Islet precursor cell (in vitro differentiated cells): ENCODE data around the gene ARHGAP18.

Experiments
- DNase-seq: peaks from one replicate; pipeline ENCODE4 v3.0.0-alpha.2; 2018

ARHGAP18 gene

DNA sequence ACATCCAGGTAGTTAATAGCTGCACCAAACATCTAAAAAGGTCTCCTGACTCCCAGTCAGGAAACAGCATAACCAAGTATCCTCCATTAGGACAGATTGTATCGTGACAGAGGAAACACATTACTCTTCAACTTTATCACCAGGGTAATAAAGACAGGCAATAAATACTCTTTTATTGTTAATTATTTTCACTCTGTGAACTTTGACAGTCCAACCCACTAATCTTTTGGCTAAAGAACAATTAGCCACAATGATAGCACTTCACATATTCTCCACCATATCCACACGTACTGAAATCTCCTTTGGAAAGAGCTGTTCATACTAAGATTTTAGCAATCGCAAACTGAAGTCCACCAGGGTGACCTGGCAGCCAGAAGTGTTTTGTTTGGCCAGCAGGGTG lies 46.4 kb downstream of the ARHGAP18 start:
- no peak for DNase-seq

DNA sequence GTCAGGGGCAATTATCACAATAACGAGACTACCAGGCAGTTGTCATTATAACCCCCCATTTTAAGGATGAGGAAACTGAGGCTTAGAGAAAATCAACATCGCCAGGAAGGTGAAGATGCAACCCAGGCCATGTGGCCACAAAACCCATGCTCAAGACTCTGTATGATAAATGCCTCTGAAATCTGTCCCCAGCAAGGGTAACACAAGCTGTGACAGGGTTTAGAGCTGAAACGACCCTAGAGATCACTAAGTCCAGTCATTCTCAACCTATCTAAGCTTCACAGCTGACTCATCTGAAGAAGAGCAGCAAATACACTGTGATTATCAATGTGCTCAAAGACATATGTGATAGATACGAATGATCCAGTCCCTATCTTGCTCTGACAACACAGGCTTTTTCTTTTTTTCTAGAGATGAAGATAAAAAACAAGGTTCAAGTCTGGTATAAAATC lies 47.0 kb downstream of the ARHGAP18 start:
- no peak for DNase-seq

GRCh38 chr6:129662406-129662766 lies 47.6 kb downstream of the ARHGAP18 start:
- DNase-seq, result no peak

- DNase-seq, result no peak
These were observed 48.2 kb downstream of the ARHGAP18 start for GRCh38 chr6:129661536-129662405.

- DNase-seq, result no peak
These were observed 49.7 kb downstream of the ARHGAP18 start for GRCh38 chr6:129660346-129660676.

DNA sequence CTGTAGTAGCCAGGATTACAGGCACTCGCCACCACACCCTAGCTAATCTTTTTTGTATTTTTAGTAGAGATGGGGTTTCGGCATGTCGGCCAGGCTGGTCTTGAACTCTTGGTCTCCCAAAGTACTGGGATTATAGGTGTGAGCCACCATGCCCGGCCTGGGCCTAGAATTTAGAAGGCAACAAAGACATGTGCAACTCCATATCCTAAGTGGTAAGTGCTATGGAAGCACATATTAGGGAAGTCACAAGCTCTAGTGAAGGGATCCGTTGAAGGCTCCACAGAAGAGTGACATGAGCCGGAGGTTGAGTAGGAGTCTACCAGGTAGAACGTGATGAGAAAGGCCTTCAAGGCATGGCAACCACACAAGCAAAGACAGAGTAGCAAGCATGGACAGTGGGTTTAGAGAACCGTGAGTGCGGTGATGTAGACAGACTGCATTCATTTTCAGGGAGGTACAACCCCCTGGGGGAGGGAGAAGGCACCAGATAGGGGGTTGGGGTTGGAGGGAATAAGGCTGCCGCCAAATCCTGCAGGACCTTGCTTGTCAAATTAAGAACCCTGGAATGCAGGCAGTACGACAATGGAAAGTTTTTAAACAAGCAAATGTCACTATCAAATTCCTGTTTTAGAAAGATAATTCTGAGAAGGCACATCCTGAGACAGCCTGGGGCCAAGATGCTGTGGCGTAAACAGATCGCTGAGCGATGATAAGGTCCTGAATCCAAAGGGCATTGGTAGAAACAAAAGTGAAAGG lies 50.2 kb downstream of the ARHGAP18 start:
- DNase-seq, result no peak

DNA sequence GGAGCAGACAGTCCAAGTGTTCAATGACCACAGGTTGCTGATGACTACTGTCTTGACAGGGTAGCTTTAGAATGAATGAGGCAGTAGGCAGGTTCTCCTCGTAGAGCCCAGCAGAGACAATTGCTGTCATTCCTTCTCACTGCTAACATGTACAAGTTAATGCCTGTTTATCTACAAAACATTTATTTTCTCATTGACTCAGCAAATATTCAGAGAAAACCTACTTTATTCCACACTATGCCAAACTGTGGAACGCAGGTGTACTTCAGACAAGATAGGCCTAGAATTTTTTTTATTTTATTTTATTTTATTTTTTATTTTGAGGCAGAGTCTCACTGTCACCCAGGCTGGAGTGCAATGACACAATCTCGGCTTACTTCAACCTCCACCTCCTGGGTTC lies 50.8 kb downstream of the ARHGAP18 start:
- DNase-seq, result no peak

GRCh38 chr6:129657483-129657882 lies 52.5 kb downstream of the ARHGAP18 start:
- no peak for DNase-seq

DNA sequence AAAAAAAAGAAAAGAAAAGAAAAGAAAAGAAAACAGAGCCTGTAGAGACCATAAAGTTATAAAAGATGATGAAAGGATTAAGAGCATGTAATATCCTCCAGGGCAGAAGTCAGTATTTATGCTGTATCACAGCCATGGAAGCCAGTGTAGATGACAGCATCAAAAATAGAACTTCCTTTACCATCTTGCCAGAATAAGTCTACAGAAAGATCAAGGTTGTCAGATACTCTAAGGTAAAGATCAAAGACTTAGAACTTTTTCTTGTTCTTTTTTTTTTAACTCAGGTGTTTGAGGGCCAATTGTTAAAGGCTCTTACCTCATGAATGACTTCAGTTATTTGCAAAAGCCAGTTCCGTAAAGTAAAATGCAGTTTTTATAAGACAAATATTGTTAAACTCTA lies 54.6 kb downstream of the ARHGAP18 start:
- no peak for DNase-seq

DNA sequence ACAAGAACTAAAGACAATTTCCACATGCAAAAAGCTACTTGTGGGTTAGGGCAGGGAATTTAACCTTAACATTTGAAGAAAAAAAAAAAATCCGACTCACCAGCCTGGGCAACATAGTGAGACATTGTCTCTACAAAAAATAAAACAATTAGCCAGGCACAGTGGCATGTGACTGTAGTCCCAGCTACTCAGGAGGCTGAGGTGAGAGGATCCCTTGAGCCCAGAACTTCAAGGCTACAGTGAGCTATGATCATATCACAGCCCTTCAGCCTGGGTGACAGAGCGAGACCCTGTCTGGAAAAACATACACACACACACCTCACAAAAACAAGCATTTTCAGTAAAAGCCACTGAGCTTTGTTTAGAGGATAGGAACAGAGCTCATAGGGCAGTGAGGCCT lies 56.2 kb downstream of the ARHGAP18 start:
- DNase-seq, result no peak

- DNase-seq, result no peak
These were observed 56.7 kb downstream of the ARHGAP18 start for GRCh38 chr6:129653229-129653628.

- DNase-seq, result no peak
These were observed 58.7 kb downstream of the ARHGAP18 start for GRCh38 chr6:129651291-129651691.

DNA sequence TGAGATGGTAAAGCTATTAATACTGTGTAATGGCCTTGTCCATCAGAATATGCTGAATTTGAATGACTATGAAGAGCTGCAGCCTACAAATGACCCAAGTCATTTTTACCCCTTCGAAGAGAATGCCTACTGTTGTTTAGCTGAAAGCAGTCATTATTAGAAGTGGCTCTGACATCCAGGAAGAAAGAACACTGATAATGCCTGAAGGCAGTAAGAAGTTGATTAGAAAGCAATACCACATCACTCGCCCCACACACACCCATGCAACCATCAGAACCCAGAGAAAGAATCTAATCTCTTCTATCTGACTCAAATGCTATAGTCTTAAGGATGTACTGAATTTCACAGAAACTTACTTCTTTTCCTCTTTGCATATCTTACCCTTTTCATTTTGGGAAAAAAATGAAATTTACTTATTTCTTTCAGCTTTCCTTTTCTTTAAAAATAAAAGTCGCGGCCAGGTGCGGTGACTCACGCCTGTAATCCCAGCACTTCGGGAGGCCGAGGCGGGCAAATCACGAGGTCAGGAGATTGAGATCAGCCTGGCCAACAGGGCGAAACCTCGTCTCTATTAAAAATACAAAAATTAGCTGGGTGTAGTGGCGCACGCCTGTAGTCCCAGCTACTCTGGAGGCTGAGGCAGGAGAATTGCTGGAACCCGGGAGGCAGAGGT lies 61.0 kb downstream of the ARHGAP18 start:
- DNase-seq, result no peak

DNA sequence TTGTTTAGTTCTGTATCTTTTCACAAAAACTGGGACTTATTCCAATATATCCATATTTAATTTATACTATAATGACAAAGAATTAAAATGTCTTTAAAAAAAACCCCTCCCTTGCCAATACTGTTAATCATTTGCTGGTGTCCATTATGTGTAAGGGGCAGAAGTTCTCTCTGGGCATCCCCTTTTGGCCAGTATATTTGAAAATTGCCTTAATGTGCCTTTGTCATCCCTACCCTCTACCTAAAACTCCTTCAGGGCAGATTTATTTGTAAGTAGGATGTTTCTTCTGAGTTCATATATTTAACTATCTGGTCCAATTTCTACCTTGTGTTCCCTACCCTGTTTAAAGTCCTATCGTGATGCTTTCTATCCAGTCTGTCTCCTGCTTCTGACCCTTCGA lies 62.9 kb downstream of the ARHGAP18 start:
- no peak for DNase-seq

GRCh38 chr6:129646642-129647041 lies 63.3 kb downstream of the ARHGAP18 start:
- DNase-seq, result no peak

- DNase-seq, result no peak
These were observed 64.0 kb downstream of the ARHGAP18 start for GRCh38 chr6:129645830-129646579.

DNA sequence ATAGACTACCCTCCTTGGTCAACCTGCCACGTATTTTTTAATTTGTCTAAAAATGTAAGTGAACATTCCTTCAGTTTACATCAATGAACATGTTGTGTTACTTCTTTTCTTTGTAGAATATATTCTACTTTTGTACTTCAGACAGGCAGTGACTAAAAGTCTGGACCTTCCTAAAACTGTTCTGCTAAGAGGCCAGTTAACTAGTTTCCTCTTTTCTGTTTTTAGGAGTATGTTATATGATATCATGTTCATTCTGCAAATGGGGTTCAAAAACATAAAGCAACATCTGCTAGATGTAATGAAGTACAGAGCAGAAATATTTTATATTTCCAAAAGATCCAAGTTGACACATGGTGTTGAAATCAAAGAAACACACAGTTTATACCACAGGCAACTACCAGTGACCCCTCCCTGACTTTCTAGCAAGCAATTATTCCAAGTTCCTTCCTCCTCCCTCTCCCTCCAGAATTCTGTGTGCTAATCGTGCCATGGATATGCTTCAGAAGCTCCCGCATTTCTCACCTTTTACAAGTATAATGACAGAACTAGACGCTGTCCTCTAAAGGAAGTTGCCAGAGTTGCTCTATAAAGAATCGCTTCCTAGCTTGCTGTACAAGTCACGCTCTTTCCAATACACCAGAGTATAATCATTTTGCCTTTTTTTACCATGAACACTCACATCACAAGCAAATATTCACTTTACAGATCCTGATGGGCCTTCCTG lies 64.7 kb downstream of the ARHGAP18 start:
- DNase-seq, result no peak

DNA sequence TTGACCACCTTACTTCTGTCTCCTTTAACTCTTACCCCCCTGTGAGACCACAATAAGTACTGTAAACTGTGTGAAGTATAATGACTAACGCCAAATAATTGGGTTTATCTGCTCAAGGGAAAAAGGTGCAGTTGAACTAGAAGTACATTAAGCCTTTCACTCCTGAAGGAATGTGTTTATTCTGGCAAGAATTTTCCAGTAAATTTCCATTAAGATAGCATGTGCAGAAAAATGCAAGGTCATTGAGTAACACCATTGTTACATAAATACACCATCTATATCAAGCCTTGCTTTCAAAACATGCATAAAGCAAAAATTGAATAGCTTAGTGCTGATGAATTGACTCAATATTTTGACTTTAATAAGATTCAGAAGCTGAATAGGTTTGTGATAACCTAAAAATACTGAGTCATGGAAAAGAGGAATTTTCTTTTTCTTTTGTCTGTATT lies 65.4 kb downstream of the ARHGAP18 start:
- no peak for DNase-seq

- no peak for DNase-seq
These were observed 66.0 kb downstream of the ARHGAP18 start for GRCh38 chr6:129643968-129644367.

- DNase-seq, result no peak
These were observed 66.8 kb downstream of the ARHGAP18 start for GRCh38 chr6:129643176-129643575.

DNA sequence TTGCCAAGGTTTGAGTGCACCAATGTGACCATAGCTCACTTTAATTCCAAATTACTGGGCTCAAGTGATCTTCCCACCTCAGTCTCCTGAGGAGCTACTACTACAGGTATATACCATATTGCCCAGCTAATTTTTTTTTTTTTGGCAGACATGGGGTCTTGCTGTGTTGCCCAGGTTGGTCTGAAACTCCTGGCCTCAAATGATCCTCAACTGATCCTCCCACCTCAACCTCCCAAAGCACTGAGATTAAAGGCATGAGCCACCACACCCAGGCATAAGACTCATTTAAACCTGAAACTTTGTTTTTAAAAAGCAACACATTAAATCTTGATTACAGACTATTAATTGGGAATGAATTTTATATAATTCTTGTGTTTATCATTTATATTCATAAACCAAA lies 67.7 kb downstream of the ARHGAP18 start:
- DNase-seq, result no peak

- no peak for DNase-seq
These were observed 68.6 kb downstream of the ARHGAP18 start for GRCh38 chr6:129641344-129641743.
